ENCODE results near the gene VPS13A. TPM values are rescaled to one million over a fixed set of nuclear protein-coding genes. Genes with fewer than 3 reads are reported as not detected.
A peak's percentile ranks its signal among the peaks of the same experiment; 100 is the strongest.

Gene VPS13A
- total and polyA plus RNA-seq, 9 of the 15 experiments (the other 6 are each of a cell fraction or from before 2014, with no cell fraction given), result 5.6 to 29.9 (median 14.7) TPM

- Histone ChIP-seq H3K9me3 (replicated peaks; ENCODE audit: control insufficient read depth, insufficient read depth, low read depth, low read length) (no peaks in the 10 kb centered on the region), H3K4me3 (no peak overlapping the region), H3K4me1 (replicated peaks in 1 of 2; ENCODE audit: control insufficient read depth in 2 of 2, insufficient read depth in 2 of 2, low read length in 2 of 2) (no peaks in the 10 kb centered on the region; a peak in 1 of 5 replicates), H3K4me2 (ENCODE audit: insufficient read depth, low read length) (0 out of 2 replicates have a peak overlapping the region, but pooled peaks have one; percentile 5), H3K36me3 (ENCODE audit: control insufficient read depth, insufficient read depth, low read length) (no peaks in the 10 kb centered on the region), H3K79me2 (ENCODE audit: control insufficient read depth, insufficient read depth, low read length) (no peaks in the 10 kb centered on the region), H2AFZ (ENCODE audit: low read depth, low read length) (no peak overlapping the region), H3K27me3 (ENCODE audit: control insufficient read depth in 2 of 2, insufficient read depth in 2 of 2, low read length in 2 of 2) (peaks cover 5 to 35% of the 10 kb centered on the region in 2 experiments; a peak in 4 of 5 replicates), H3K9ac (ENCODE audit: insufficient read depth in 1 of 2, low read depth in 2 of 2, low read length in 2 of 2) (peak overlapping the region in 1 of 2 experiments; percentile 26; a peak in 1 of 4 replicates), H4K20me1 (replicated peaks; ENCODE audit: control insufficient read depth, insufficient read depth, low read length) (no peaks in the 10 kb centered on the region), H3K9me1 (ENCODE audit: control insufficient read depth, insufficient read depth, low read length) (no peaks in the 10 kb centered on the region), H3K27ac (ENCODE audit: extremely low read depth, low read depth, low read length) (no peak overlapping the region)
- 27% methylated on average over 15 of the region's 21 CpGs for WGBS (ENCODE audit: insufficient coverage, low coverage, missing lambda C conversion rate)
- no TSS peak for BruUV-seq (replicated peaks)
- POLR2A ChIA-PET, result no interaction called here
- in situ Hi-C loops (cut with MboI) (loop anchor here (10.0 to 25.0 kb wide), 2 partner anchors 691 to 928 kb away; no protein-coding TSS in a partner anchor), intact Hi-C loops (cut with micrococcal nuclease) (loop anchor here (2.0 to 5.0 kb wide), 3 partner anchors 55 to 688 kb away; no protein-coding TSS in a partner anchor)
- ATAC-seq (peak; percentile 97), FAIRE-seq (peak; percentile 44), DNase-seq (ENCODE audit: extremely low read depth in 1 of 4, low spot score in 3 of 4) (peak; percentile 49 to 65 (median 60))
- CTCF ChIA-PET (ENCODE audit: low intra/inter-chr PET ratio), result no interaction called here
- TF ChIP-seq REST (IDR thresholded peaks at IDR 0.05; ENCODE audit: borderline replicate concordance), result peak; percentile 63; the same call in 1 of the 2 replicates
- TF ChIP-seq REST (CRISPR knock-in tag; IDR thresholded peaks at IDR 0.05; ENCODE audit: low read depth), result no peak
- TF ChIP-seq SMC3 (conservative IDR thresholded peaks at IDR 0.05; ENCODE audit: insufficient read depth, low read depth, low read length), result peak; percentile 63
- TF ChIP-seq STAG1 (CRISPR knock-in tag; IDR thresholded peaks at IDR 0.05; ENCODE audit: borderline replicate concordance), result peak; percentile 86
- TF ChIP-seq TFAP4 (CRISPR knock-in tag; IDR thresholded peaks at IDR 0.05; ENCODE audit: borderline replicate concordance), result peak; percentile 58; the same call in 1 of the 2 replicates
- peak; percentile 68 for TF ChIP-seq DEAF1 (CRISPR knock-in tag; IDR thresholded peaks at IDR 0.05)
- peak; percentile 82 to 89 (median 87) for TF ChIP-seq CTCF (IDR thresholded peaks at IDR 0.05 in 2 of 3, conservative IDR thresholded peaks at IDR 0.05 in 1 of 3; ENCODE audit: insufficient read depth in 2 of 3, low read depth in 1 of 3, low read length in 3 of 3)
Measured at GRCh38 chr9:77433675-77434445, 256.5 kb downstream of the VPS13A start.

Data from K562 (cell line).